GM18505 (cell line): ENCODE measurements around the gene RBMS3.

ENCODE experiments used
- ATAC-seq: cut with Tn5 transposase; IDR thresholded peaks from one replicate; pipeline ENCODE4 v1.9.1; 2021; ENCODE audit not compliant: unreplicated experiment
- POLR2A ChIP-seq: IDR thresholded peaks from 4 replicates; pipeline ENCODE4 v1.6.1; 2011; ENCODE audit warnings: borderline replicate concordance; ENCODE audit not compliant: insufficient read depth, insufficient read length; ENCODE audit errors: extremely low read depth

RBMS3 gene

DNA sequence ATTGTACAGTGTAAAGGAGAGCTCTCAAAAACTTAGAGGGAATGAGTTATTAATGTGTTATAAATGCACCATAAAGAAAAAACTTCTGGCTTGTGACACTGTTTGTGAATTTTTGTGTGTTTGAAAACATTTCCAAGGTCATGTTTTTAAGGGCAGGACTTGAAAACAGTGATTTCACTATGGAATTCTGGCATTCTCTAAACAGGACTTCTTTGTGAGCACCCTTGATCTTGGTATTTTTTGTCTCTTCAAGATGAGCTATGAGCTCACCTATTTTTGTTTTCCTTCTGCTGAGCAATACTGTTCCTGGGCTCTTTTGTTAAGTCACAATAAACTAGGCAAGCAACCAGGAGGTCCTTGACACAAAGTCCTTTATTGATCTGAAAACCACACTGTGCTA, 284.4 kb downstream of the RBMS3 start:
- no peak for ATAC-seq
- no peak for TF ChIP-seq POLR2A

- no peak for TF ChIP-seq POLR2A
- ATAC-seq: no peak
These were observed 286.6 kb downstream of the RBMS3 start for GRCh38 chr3:29567501-29567900.

GRCh38 chr3:29568355-29568754, 287.5 kb downstream of the RBMS3 start:
- ATAC-seq: no peak
- no peak for TF ChIP-seq POLR2A

DNA sequence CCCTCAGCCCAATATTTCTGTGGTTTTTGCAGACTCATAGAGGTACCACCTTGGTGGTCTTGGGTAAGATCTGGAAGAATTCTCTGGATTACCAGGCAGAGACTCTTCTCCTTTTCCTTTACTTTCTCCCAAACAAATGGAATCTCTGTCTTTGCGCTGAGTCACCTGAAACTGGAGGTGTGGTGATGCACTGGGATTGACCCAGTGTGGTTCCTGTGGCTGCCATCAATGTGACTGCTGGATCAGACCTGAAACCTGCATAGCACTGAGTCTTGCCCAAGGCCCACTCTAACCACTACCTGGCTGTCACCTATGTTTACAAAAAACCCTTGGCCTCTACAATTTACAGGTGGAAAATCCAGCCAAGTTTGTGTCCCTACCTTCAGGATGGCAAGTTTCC, 295.3 kb downstream of the RBMS3 start:
- TF ChIP-seq POLR2A: no peak
- ATAC-seq: no peak

DNA sequence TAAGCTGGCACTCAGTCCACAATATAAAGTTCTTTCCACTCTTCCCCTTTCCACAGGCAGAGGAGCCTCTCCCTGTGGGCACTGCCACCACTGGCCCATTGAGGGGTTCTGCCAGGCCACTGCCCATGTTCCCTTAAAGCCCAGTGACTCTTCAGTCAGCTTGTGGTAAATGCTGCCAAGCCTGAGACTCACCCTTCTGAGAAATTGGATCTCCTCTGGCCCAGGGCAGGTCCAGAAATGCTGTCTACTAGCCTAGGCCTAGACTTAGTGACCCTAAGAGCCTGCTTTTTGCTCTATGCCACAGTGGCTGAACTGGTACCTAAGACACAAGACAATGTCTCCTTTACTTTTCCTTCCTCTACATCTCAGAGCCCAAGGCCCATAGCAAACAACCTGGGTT, 295.8 kb downstream of the RBMS3 start:
- ATAC-seq: no peak
- TF ChIP-seq POLR2A: no peak

DNA sequence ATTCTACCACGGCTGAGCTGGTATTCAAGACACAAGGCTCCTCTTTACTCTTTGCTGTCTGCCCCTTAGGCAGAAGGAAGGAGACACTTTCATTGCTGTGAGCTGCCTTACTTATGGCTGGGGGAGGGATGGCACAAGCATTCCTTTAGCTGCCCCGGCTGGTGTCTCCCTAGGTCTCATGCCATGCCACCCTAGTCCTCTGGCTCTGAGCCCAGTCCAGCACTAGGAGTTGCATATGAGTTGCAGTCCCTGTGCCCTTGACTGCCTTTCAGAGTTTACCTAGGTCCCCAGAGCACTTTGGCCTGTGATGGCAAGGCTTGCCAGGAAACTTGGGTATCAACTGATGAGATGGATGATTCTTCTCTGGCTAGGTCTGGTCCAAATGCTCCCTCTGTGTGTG, 296.4 kb downstream of the RBMS3 start:
- TF ChIP-seq POLR2A: no peak
- ATAC-seq: no peak

GRCh38 chr3:29581311-29581710, 300.4 kb downstream of the RBMS3 start:
- no peak for TF ChIP-seq POLR2A
- no peak for ATAC-seq

DNA sequence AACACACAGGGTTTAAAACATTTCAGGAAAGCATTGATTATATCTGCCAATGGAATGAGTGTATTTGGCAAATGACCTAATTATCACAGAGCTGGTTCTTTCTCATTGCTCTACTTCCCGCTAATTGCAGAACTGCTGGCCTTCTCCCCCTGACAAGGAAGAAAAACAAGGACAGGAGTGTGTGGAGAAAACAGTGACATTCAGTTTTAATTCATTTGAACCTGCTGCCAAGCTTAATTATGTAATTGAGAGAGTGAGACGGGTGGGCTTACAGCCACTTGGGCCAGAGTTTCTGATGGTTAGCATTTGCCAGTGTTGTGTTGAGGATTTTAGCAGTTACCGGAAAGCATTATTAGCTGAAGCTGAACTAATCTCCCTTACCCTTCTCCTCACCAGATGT, 301.4 kb downstream of the RBMS3 start:
- no peak for TF ChIP-seq POLR2A
- no peak for ATAC-seq

DNA sequence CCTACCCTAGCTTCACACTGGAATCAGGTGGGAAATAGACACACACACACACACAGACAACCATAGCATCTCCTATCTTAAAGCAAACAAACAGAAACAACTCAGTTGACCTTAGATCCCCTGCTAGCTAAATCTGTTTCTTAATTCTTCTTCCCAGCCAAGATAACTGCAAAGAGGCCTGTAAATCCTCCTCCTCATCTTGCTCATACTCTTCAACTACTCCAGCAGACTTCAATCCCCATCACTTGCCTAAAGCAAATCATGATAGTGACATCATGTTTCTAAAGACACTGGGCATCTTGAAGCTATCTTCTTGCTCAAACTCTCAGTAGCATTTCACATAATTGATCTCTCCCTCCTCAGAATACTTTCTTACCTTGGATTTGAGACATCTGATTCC, 303.0 kb downstream of the RBMS3 start:
- TF ChIP-seq POLR2A: no peak
- ATAC-seq: no peak

DNA sequence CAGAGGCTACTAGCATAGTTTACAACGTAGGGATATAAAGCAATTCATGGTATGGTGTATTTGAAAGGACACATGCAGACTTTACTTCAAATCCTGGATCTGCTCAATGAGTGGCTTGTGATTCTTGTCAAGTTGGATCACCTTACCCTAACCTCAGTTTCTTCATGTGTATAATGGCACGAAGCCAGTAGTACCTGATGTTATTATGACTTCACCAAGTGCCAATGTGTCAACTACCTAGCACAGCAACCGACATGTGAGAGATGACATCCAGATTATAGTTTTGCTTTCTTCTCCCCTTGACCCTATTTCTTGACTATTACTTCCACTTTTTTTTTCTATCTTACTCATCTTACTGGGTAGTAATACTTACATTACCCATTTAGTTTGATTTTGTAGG, 304.5 kb downstream of the RBMS3 start:
- TF ChIP-seq POLR2A: no peak

DNA sequence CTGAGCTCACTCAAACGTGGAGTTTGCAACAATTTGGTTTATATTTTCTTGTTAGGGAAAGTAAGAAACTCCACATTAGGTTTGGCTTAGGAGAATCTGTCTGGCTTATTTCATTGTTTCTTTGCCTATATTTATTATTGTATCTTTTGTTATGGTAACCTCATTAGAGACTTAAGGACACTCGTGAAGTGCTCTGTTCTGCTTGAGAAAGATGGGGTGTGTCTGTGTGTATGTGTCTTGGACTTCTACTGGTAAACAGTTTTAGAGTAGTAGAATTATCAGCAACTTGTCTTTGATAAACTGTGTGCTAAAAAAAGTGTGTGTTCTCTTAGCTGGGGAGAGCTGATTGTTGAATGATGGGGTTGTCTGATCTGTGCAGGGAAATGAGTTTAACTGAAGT, 306.5 kb downstream of the RBMS3 start:
- no peak for ATAC-seq
- no peak for TF ChIP-seq POLR2A

More for the DNA sequence above, 304.5 kb downstream of the RBMS3 start:
- ATAC-seq: no peak

DNA sequence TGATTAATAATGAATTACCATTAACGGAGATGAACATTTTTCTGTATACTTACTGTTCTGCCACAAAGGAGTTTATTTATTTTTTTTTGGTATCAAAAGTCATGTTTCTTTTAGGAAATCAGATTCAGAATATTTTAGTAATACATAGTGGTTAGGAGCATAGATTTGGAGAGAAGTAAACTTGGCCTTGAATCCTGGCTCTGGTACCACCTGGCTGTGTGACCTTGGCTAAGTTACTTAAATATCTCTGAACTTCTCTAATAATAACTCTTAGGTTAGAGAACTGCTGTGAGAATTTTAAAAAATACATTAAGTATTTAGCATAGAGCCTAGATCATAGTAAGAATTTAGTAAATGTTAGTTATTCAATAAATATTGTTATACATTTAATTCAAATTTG, 309.1 kb downstream of the RBMS3 start:
- no peak for TF ChIP-seq POLR2A
- ATAC-seq: no peak

- no peak for ATAC-seq
- TF ChIP-seq POLR2A: no peak
These were observed 309.6 kb downstream of the RBMS3 start for GRCh38 chr3:29590461-29590860.

GRCh38 chr3:29591579-29591978, 310.7 kb downstream of the RBMS3 start:
- no peak for TF ChIP-seq POLR2A
- no peak for ATAC-seq

DNA sequence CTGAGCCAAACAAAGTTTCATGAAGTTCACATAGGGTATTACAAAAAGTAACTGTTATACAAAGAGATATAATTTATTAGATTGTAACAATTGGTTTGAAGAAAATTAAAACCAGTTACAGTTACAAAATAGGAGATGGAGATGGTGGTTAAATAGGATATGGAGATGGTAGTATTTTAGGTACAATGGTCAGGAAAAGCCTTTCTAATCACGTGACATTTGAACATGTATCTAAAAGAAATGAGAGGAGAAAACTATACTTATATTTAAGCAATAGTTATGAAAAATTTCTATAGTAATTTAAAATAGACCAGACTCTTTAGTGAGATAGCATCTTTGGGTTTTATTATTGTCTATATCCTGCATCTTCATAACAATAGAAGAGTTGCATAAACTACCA, 312.9 kb downstream of the RBMS3 start:
- TF ChIP-seq POLR2A: no peak
- ATAC-seq: no peak
